Urinary bladder (tissue), 4 donors: ENCODE results near the gene JSRP1. TPM values are rescaled to one million over a fixed set of nuclear protein-coding genes. Genes with fewer than 3 reads are reported as not detected.

ENCODE experiments used
- DNase-seq: peaks from one replicate; pipeline ENCODE4 v3.0.0-alpha.2; 2015; ENCODE audit errors: extremely low spot score
- H3K27ac ChIP-seq: one replicate; pipeline ENCODE4 v1.5.1; 2013; ENCODE audit warnings: low read depth, mild to moderate bottlenecking, moderate library complexity
- H3K36me3 ChIP-seq: one replicate; pipeline ENCODE4 v1.6.1; 2013; ENCODE audit warnings: mild to moderate bottlenecking, moderate library complexity; ENCODE audit not compliant: insufficient read depth
- H3K4me1 ChIP-seq: one replicate; pipeline ENCODE4 v1.6.1; 2013; ENCODE audit warnings: mild to moderate bottlenecking, moderate library complexity; ENCODE audit not compliant: insufficient read depth
- H3K4me3 ChIP-seq: one replicate; pipeline ENCODE4 v1.5.1; 2013; ENCODE audit warnings: low read depth, low read length
- WGBS: extraction: QIAGEN DNeasy Blood & Tissue Kit; methylation state at CpG from one replicate; pipeline ENCODE4 v1.1.7; 2013; 5-methylcytosine and 5-hydroxymethylcytosine counted together
- polyA plus RNA-seq: library from polyadenylated mRNA; stranded (reverse); fragments of 200-250 nt; gene quantifications from one replicate; pipeline ENCODE4 v1.2.3, GENCODE V29; 2013
- total RNA-seq: library from RNA; depleted of rRNA; stranded (reverse); fragments of >200 nt; gene quantifications from one replicate; pipeline ENCODE4 v1.2.3, GENCODE V29; 2014
- donor health status: healthy with polysubstance abuse.
- donor health status: healthy.

JSRP1 gene
- total and polyA plus RNA-seq, 2 donors: 1.3 to 1.6 TPM

DNA sequence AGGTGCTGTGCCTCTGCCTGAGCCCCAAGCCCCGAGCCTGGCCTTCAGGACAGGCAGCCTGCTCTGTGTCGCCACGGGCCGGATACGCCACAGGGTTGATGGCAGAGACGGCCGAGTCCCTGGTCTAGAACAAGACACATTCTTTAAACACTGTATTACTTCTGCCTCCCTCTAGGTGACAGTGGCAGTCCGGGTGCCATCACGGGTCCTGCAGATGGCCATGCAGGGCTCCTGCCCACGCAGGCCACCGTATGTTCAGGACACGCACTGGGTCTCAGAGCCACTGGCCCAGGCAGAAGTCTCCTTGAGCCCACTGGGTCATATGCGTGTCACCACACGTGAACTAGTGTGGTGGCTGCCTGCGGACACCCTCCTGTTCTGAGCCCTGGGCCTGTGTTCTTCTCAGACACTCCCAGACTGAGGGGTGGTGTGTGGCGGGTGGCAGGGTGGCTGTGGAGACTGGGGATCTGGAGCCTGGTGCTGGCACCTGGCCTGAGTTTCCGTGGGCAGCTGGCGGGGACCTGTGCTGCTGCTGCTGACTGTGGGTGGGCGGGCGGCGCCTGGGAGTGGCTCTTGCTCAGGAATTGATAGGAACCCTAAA is 24.5 kb downstream of the JSRP1 start:
- Histone ChIP-seq H3K27ac (no peak overlapping the region), H3K4me1 (no peaks in the 10 kb centered on the region), H3K4me3 (no peak overlapping the region), H3K36me3 (peaks cover under 1% of the 10 kb centered on the region)
- no peak for DNase-seq
- WGBS: 77% methylated on average over 21 of the region's 21 CpGs

DNA sequence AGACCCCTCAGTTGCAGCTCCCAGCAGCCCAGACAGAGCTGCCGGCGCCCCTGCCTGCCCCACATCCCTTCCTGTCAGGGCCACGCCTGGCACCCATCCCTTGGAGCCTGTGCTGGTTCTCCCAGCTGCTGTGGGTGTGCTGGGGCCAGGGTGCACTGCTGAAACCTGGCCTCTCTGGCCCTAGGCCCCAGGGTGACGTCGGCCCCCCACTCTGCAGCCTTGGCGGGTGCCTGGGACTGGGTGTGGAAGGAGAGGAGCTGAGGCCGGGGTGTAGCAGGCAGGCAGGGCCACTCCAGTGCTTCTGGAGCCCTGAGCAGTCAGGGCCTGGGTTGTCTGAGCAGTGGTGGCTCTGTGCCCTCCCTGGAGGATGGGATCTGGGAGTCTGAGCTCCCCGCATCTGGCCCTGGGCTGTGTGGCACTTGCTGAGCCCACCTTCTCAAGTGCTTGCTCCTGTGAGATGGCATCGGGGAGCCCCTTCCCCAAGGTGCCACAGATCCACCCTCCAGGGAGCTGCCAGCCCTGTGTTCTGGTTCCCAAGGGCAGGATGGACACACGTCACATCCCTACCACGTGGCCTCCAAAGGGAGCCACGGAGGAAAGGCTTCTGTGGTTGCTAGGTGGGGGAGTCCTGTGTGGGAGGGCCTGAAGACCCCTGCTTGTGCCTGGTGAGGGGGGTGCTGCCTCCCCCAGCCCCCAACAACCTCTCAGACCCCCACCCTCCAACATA is 25.2 kb downstream of the JSRP1 start:
- H3K36me3 ChIP-seq: peaks cover 3% of the 10 kb centered on the region
- H3K27ac ChIP-seq: no peak overlapping the region
- DNase-seq: no peak
- no peaks in the 10 kb centered on the region for H3K4me1 ChIP-seq
- WGBS: 74% methylated on average over 12 of the region's 12 CpGs
- no peak overlapping the region for H3K4me3 ChIP-seq

DNA sequence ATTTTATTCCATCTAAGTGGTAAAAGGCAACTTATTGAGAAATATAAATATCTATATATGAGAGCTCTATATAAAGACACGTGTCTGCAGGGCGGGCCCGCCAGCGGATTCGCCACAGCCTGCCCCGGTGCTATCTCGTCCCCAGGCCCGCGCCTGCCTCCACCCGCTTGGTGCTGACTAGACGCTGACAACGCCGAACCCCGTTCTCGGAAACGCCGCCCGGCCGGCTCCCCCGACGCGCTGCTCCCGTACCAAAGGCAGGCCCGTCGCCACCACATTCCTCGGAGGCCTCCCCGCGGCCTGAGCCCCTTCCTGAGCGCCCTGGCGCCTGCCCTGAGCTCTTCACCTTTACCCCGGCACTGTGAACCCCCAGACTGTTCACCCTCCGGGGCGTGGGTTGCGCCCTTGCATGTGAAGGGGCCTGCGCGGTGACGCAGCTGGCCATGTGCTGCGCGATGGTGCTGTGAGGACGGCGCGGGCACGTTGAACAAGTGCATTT is 26.1 kb downstream of the JSRP1 start:
- Histone ChIP-seq H3K36me3 (peaks cover 3% of the 10 kb centered on the region), H3K27ac (no peak overlapping the region), H3K4me1 (no peaks in the 10 kb centered on the region), H3K4me3 (no peak overlapping the region)
- no peak for DNase-seq
- 92% methylated on average over 43 of the region's 43 CpGs for WGBS

DNA sequence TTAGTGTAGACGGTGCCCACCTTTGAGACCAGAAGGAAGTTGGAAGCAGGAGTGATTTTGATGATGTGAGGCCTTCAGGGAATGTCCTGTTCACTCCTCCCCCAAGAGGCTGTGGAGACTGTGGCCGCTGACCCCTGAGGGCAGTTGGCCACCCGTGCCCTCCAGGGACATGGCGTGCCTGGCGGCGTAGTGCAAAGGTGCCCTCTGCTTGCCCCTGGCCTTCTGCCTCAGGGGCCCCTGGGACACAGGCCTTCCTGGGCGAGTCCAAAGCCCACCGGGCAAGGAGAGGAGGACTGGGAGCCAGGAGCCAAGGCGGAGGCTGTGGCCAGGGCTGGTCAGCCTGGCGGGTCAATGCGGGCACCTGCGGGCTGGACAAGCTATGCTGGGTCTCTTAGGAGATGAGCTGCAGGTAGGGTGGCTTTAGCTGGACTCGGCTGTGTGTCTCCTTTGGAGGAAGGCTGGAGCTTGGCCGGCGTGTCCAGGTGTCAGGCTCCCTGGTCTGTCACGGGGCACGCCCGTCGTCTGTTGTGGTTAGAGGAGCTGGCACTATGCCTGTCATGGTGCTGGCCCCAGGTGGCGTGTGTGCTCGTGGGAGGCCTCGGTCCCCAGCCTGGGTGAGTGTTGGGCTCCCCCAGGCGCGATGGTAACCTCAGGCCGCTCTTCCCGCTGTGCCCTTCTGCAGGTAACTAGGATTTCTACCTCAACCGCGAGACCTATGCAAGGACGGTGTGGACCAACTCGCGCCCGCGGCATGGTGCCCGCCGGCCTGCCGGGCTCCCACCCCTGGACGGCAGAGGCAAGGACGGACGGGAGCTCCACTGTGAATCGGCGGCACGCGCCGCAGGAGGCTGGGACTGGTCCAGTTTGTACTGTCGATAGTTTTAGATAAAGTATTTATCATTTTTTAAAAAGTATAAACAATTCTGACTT is 26.8 kb downstream of the JSRP1 start:
- 93% methylated on average over 45 of the region's 45 CpGs for WGBS
- DNase-seq: no peak
- Histone ChIP-seq H3K27ac (no peak overlapping the region), H3K36me3 (peaks cover 3% of the 10 kb centered on the region), H3K4me3 (no peak overlapping the region), H3K4me1 (no peaks in the 10 kb centered on the region)

DNA sequence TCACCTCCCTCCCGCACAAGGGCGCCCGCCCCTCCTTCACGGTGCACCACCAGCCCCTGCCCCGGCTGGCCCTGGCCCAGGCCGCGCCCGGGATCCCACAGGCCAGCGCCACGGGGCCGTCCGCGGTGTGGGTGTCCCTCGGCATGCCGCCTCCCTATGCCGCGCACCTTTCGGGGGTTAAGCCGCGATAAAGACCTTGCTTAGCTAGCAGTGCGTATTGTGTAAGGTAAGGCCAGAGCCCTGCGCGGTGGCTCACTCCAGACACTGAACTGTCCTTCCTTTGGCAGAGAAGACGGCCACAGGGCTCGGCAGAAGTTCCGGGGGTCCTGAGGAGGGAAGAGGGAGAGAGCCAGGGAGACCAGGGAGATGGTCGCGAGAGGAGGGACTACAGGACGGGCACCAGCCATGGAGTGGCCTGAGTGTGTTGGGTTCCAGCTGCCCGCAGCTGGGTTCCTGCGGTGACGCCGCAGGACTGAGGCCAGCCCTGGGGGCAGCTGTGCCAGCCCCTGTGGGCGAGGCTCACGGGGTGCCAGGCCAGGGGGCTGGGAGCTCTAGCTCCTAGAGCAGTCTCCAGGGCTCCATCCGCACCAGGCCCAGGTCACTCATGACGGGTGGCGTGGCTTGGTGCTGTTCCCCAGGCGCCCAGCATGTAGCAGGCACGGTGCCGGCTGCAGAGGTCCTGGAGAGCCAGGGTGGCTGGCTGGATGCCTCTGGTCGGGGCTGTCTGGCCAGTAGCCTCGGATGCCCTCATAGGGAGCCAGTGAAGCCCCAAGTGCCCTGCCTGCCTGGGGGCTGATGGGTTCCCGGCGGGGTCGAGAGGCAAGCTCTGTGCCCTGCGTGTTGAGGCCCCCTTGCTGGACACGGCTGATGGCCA is 27.8 kb downstream of the JSRP1 start:
- no peaks in the 10 kb centered on the region for H3K4me1 ChIP-seq
- WGBS: 94% methylated on average over 48 of the region's 48 CpGs
- H3K4me3 ChIP-seq: no peak overlapping the region
- no peak overlapping the region for H3K27ac ChIP-seq
- no peak for DNase-seq
- peaks cover 3% of the 10 kb centered on the region for H3K36me3 ChIP-seq

DNA sequence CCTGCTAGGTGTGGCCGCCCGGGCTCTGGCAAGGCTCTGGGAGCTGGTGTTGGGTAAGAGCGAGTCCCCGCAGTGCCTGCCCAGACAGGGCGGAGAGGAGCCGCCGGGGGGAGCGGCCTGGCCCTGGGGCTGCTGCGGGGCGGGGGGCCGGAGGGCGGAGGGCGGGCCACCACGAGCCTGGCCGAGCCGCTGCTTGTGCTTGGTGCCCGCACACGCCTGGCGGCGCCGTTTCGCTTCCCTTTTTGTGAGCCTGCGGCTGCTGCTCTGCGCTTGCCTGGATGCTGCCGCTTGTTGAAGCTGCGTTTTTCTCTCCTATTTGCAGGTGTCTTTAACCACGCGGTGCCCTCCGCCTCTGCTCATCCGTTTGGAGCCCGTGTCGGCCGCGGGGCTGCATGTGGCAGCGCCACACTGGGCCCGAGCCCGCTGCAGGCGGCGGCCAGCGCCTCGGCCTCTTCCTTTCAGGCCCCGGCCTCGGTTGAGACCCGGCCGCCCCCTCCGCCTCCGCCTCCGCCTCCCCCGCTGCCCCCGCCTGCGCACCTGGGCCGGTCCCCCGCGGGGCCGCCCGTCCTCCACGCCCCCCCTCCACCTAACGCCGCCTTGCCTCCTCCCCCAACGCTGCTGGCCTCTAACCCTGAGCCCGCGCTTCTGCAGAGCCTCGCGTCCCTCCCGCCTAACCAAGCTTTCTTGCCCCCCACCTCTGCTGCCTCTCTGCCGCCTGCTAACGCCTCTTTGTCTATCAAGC is 28.6 kb downstream of the JSRP1 start:
- DNase-seq: no peak
- Histone ChIP-seq H3K4me1 (no peaks in the 10 kb centered on the region), H3K4me3 (no peak overlapping the region), H3K36me3 (peaks cover 3% of the 10 kb centered on the region), H3K27ac (no peak overlapping the region)
- 91% methylated on average over 67 of the region's 67 CpGs for WGBS

DNA sequence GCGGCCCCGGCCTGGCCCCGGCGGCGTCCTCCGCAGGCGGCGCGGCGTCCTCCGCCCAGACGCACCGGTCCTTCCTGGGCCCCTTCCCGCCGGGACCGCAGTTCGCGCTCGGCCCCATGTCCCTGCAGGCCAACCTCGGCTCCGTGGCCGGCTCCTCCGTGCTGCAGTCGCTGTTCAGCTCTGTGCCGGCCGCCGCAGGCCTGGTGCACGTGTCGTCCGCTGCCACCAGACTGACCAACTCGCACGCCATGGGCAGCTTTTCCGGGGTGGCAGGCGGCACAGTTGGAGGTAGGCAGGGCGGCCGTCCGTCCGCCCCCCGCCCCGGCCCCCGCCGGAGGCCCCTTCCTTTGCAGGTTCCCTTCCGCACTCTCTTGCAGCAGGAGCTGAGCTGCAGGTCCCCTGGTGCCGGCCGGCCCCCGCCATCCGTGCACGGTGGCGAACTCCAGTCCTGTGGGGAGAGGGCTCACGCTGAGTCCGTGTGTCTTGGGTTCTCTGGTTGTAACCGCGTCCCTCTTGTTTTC is 29.3 kb downstream of the JSRP1 start:
- no peak overlapping the region for H3K4me3 ChIP-seq
- H3K36me3 ChIP-seq: peaks cover 3% of the 10 kb centered on the region
- DNase-seq: no peak
- WGBS: 96% methylated on average over 53 of the region's 53 CpGs
- H3K4me1 ChIP-seq: no peaks in the 10 kb centered on the region
- no peak overlapping the region for H3K27ac ChIP-seq

DNA sequence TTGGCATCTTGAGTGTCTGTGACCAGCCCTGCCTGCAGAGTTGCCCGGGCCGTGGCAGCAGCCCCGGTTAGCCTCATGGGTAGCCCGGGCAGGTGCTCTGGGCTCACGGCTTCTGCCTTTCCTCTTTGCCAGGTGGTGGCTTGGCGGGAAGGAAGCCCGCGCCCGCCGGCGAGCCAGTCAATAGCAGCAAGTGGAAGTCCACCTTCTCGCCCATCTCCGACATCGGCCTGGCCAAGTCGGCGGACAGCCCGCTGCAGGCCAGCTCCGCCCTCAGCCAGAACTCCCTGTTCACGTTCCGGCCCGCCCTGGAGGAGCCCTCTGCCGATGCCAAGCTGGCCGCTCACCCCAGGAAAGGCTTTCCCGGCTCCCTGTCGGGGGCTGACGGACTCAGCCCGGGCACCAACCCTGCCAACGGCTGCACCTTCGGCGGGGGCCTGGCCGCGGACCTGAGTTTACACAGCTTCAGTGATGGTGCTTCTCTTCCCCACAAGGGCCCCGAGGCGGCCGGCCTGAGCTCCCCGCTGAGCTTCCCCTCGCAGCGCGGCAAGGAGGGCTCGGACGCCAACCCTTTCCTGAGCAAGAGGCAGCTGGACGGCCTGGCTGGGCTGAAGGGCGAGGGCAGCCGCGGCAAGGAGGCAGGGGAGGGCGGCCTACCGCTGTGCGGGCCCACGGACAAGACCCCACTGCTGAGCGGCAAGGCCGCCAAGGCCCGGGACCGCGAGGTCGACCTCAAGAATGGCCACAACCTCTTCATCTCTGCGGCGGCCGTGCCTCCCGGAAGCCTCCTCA is 30.0 kb downstream of the JSRP1 start:
- no peak overlapping the region for H3K4me3 ChIP-seq
- no peak for DNase-seq
- no peaks in the 10 kb centered on the region for H3K4me1 ChIP-seq
- no peak overlapping the region for H3K27ac ChIP-seq
- H3K36me3 ChIP-seq: peaks cover 3% of the 10 kb centered on the region
- WGBS: 94% methylated on average over 59 of the region's 59 CpGs

DNA sequence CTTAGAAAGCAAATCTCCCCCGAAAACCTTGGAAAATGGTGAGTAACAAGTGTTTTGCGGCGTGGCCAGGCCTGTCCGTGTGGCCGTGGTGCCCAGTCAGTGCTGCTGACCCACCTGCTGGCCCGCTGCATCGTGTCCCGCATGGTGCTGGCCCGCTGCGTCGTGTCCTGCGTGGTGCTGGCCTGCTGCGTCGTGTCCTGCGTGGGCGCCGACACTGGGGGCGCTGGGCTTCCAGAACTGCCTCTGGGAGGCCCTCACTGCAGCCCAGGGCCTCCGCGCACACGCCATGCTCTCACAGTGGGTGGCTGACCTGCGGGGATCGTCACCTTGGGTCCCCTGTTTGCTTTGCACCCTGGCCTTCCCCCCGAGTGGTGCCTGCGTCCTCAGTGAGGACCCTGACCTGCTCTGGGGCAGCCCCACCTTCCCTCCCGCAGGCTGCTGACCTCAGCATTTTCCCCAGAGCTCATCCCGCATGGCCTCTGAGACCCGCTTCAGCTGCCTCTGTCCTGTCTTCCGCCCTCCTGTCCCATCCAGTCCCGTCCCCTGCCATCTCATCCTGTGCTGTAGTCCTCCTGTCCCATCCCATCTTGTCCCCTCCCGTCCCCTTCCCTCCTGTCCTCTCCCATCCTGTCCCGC is 30.7 kb downstream of the JSRP1 start:
- Histone ChIP-seq H3K36me3 (peaks cover 3% of the 10 kb centered on the region), H3K27ac (no peak overlapping the region), H3K4me1 (no peaks in the 10 kb centered on the region), H3K4me3 (no peak overlapping the region)
- no peak for DNase-seq
- 92% methylated on average over 32 of the region's 32 CpGs for WGBS

DNA sequence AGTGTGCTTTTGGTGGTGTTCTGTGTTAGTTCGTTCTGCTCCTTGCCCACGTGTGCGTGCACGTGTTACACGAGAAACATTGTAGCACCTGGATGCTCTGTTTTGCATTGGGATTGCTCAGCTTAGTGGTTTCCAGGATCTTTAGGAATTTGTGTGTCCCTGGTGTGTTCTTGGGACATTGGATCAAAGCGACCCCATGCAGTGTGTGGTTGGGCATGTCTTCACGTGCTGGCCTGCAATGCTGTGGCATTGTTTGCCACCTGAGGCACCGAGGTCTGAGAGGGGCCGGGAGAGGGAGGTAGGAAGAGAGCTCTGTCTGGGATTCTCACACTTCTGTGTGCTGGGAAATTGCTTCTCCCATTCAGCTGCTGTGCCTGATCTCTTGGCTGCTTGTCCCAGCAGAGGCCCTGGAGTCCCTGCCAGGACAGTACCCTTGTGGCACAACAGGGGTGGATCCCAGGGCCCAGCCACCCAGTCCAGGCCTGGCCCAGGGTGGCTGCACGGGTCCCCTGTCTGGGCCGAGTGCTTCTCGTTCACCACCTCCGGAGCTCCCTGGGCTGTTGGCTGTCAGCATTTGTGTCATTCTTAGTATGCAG is 31.4 kb downstream of the JSRP1 start:
- 90% methylated on average over 13 of the region's 13 CpGs for WGBS
- H3K27ac ChIP-seq: no peak overlapping the region
- H3K4me1 ChIP-seq: no peaks in the 10 kb centered on the region
- DNase-seq: no peak
- H3K4me3 ChIP-seq: no peak overlapping the region
- H3K36me3 ChIP-seq: peaks cover 3% of the 10 kb centered on the region

DNA sequence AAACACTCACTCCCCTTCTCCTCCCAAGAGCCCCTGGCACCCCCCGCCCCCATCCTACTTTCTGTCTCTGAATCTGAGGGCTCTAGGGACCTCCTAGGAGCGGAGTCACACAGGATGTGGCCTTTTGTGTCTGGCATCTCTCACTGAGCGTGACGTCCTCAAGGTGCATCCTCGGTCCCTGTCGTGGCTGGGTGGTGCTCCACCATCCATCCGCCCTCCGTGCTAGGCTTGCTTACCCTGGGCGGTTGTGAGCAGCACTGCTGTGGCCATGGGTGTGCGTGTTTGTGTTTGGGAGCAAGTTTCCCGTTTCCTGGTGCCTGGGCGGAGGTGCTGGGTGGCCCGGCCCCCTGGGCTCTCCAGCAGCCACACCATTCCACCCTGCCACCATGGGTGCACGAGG is 32.3 kb downstream of the JSRP1 start:
- Histone ChIP-seq H3K36me3 (peaks cover 3% of the 10 kb centered on the region), H3K4me3 (no peak overlapping the region), H3K27ac (no peak overlapping the region), H3K4me1 (no peaks in the 10 kb centered on the region)
- WGBS: 90% methylated on average over 14 of the region's 14 CpGs
- no peak for DNase-seq
